IMR-90 (cell line): ENCODE data around the gene C1QTNF12. TPM values are rescaled to one million over a fixed set of nuclear protein-coding genes. Genes with fewer than 3 reads are reported as not detected.
A peak's percentile ranks its signal among the peaks of the same experiment; 100 is the strongest.

ENCODE experiments used
- ATAC-seq: fragments of 200-7000 bp; cut with Tn5 transposase; 2 replicates; pipeline ENCODE4 v1.9.1; 2020; ENCODE audit warnings: low read depth, mild to moderate bottlenecking, moderate library complexity
- BruUV-seq: library from RNA; stranded (reverse); fragments of 400-500 nt; replicated peaks from 2 replicates; lab custom pipeline; 2021; lab: Mats Ljungman, UMichigan
- CTCF ChIA-PET: fragments of 300-600 bp; formaldehyde crosslinking; extraction: SDS; loops from one replicate; lab custom pipeline; 2021; ENCODE audit warnings: antibody characterized with exemption; lab: Yijun Ruan, JAX
- POLR2A ChIA-PET: fragments of 300-600 bp; sonication (Branson Sonifier 250); formaldehyde crosslinking; loops from one replicate; lab custom pipeline; 2022; ENCODE audit warnings: antibody characterized with exemption; ENCODE audit not compliant: unreplicated experiment; lab: Charles Lee
- DNase-seq: peaks from one replicate; pipeline ENCODE4 v3.0.0; 2013
- H2AFZ ChIP-seq: replicated peaks from 2 replicates; pipeline ENCODE3; 2013; ENCODE audit warnings: low read length, mild to moderate bottlenecking; ENCODE audit not compliant: poor library complexity
- H2AK5ac ChIP-seq: 2 replicates; pipeline ENCODE4 v1.6.1; 2013; ENCODE audit warnings: low read depth, low read length, inconsistent platforms
- H2AK9ac ChIP-seq: replicated peaks from 2 replicates; pipeline ENCODE3; 2013; ENCODE audit warnings: mild to moderate bottlenecking, low read depth, low read length, moderate library complexity; ENCODE audit not compliant: poor library complexity
- H2BK120ac ChIP-seq: 2 replicates; pipeline ENCODE4 v1.6.1; 2013; ENCODE audit warnings: low read depth, low read length, inconsistent platforms
- H2BK15ac ChIP-seq: 3 replicates; pipeline ENCODE4 v1.6.1; 2013; ENCODE audit warnings: low read depth, low read length, inconsistent platforms
- H2BK20ac ChIP-seq: 2 replicates; pipeline ENCODE4 v1.6.1; 2013; ENCODE audit warnings: low read depth, mild to moderate bottlenecking, inconsistent platforms, low read length, moderate library complexity
- H2BK5ac ChIP-seq: 2 replicates; pipeline ENCODE4 v1.6.1; 2013; ENCODE audit warnings: mild to moderate bottlenecking, low read depth, low read length, inconsistent platforms; ENCODE audit not compliant: poor library complexity, severe bottlenecking
- H3K14ac ChIP-seq: replicated peaks from 2 replicates; pipeline ENCODE4 v1.6.1; 2013; ENCODE audit warnings: low read depth, low read length, inconsistent platforms
- H3K18ac ChIP-seq: 2 replicates; pipeline ENCODE4 v1.6.1; 2013; ENCODE audit warnings: low read depth, low read length, control low read depth
- H3K23ac ChIP-seq: 2 replicates; pipeline ENCODE4 v1.6.1; 2013; ENCODE audit warnings: low read depth, low read length, inconsistent platforms
- H3K27ac ChIP-seq: 2 replicates; pipeline ENCODE4 v1.5.1; 2013; ENCODE audit warnings: mild to moderate bottlenecking, control low read depth, low read length; ENCODE audit not compliant: insufficient read depth
- H3K27me3 ChIP-seq: 2 replicates; pipeline ENCODE4 v1.6.1; 2013; ENCODE audit warnings: low read length; ENCODE audit not compliant: control insufficient read depth, insufficient read depth
- H3K36me3 ChIP-seq: 2 replicates; pipeline ENCODE4 v1.6.1; 2013; ENCODE audit warnings: low read length, mixed read lengths; ENCODE audit not compliant: control insufficient read depth, insufficient read depth
- H3K4ac ChIP-seq: 2 replicates; pipeline ENCODE4 v1.6.1; 2013; ENCODE audit warnings: low read depth, low read length, inconsistent platforms
- H3K4me1 ChIP-seq: 2 replicates; pipeline ENCODE4 v1.6.1; 2013; ENCODE audit warnings: low read length, mixed read lengths; ENCODE audit not compliant: control insufficient read depth, insufficient read depth
- H3K4me2 ChIP-seq: 2 replicates; pipeline ENCODE4 v1.6.1; 2013; ENCODE audit warnings: low read depth, mild to moderate bottlenecking, control low read depth, low read length, moderate library complexity
- H3K4me3 ChIP-seq: 2 replicates; pipeline ENCODE4 v1.5.1; 2013; ENCODE audit warnings: low read depth, mild to moderate bottlenecking, control low read depth, low read length, moderate library complexity; ENCODE audit not compliant: insufficient read depth
- H3K56ac ChIP-seq: 2 replicates; pipeline ENCODE4 v1.6.1; 2013; ENCODE audit warnings: low read length, inconsistent platforms; ENCODE audit not compliant: insufficient read depth; ENCODE audit errors: extremely low read depth
- H3K79me1 ChIP-seq, 2 experiments: 2 replicates each; pipeline ENCODE4 v1.6.1; 2013; ENCODE audit warnings: low read length in 2 of 2, inconsistent platforms in 1 of 2, low read depth in 1 of 2
- H3K9ac ChIP-seq: 2 replicates; pipeline ENCODE4 v1.6.1; 2013; ENCODE audit warnings: low read depth, low read length, control low read depth
- H3K9me1 ChIP-seq: 2 replicates; pipeline ENCODE4 v1.6.1; 2013; ENCODE audit warnings: low read length, inconsistent platforms; ENCODE audit not compliant: insufficient read depth
- H3K9me3 ChIP-seq: 2 replicates; pipeline ENCODE4 v1.6.1; 2013; ENCODE audit warnings: low read length; ENCODE audit not compliant: control insufficient read depth, insufficient read depth
- H4K20me1 ChIP-seq: 2 replicates; pipeline ENCODE4 v1.6.1; 2013; ENCODE audit warnings: low read length, inconsistent platforms; ENCODE audit not compliant: insufficient read depth
- H4K5ac ChIP-seq: 2 replicates; pipeline ENCODE4 v1.6.1; 2013; ENCODE audit warnings: mild to moderate bottlenecking, low read depth, low read length, control low read depth
- H4K8ac ChIP-seq, 2 experiments: 2 replicates each; pipeline ENCODE4 v1.6.1; 2013; ENCODE audit warnings: low read depth in 2 of 2, low read length in 2 of 2, control low read depth in 1 of 2, inconsistent platforms in 1 of 2
- H4K91ac ChIP-seq: 2 replicates; pipeline ENCODE4 v1.6.1; 2013; ENCODE audit warnings: low read depth, low read length, inconsistent platforms; ENCODE audit not compliant: insufficient read depth
- BHLHE40 ChIP-seq: fragments of 150-350 bp; IDR thresholded peaks from 2 replicates; pipeline ENCODE4 v1.6.1; 2016; ENCODE audit warnings: mild to moderate bottlenecking, low read depth, low read length
- CEBPB ChIP-seq: IDR thresholded peaks from 2 replicates; pipeline ENCODE4 v1.6.1; 2012; ENCODE audit warnings: low read depth, low read length, improper control_type of control experiment
- CHD1 ChIP-seq: IDR thresholded peaks from 2 replicates; pipeline ENCODE4 v1.6.1; 2012; ENCODE audit warnings: low read depth, low read length, improper control_type of control experiment
- CTCF ChIP-seq: conservative IDR thresholded peaks from 2 replicates; pipeline ENCODE4 v1.5.1; 2012; ENCODE audit warnings: mild to moderate bottlenecking, low read depth, low read length, improper control_type of control experiment
- ELK1 ChIP-seq: fragments of 150-350 bp; IDR thresholded peaks from 2 replicates; pipeline ENCODE4 v1.6.1; 2016; ENCODE audit warnings: low read depth, mild to moderate bottlenecking, low read length, moderate library complexity, borderline replicate concordance
- FOS ChIP-seq: fragments of 150-350 bp; IDR thresholded peaks from 2 replicates; pipeline ENCODE4 v1.6.1; 2016; ENCODE audit warnings: low read depth, low read length
- MAZ ChIP-seq: IDR thresholded peaks from 2 replicates; pipeline ENCODE4 v1.6.1; 2012; ENCODE audit warnings: low read depth, mild to moderate bottlenecking, low read length, improper control_type of control experiment, moderate library complexity, borderline replicate concordance
- MXI1 ChIP-seq: IDR thresholded peaks from 2 replicates; pipeline ENCODE4 v1.6.1; 2012; ENCODE audit warnings: low read depth, mild to moderate bottlenecking, low read length, moderate library complexity, borderline replicate concordance
- NFE2L2 ChIP-seq: fragments of 150-350 bp; IDR thresholded peaks from 2 replicates; pipeline ENCODE4 v1.6.1; 2016; ENCODE audit warnings: low read depth, mild to moderate bottlenecking, low read length
- POLR2A ChIP-seq: IDR thresholded peaks from 2 replicates; pipeline ENCODE4 v1.6.1; 2012; ENCODE audit warnings: mild to moderate bottlenecking, low read depth, low read length
- RCOR1 ChIP-seq: IDR thresholded peaks from 2 replicates; pipeline ENCODE4 v1.6.1; 2012; ENCODE audit warnings: mild to moderate bottlenecking, low read length, improper control_type of control experiment; ENCODE audit not compliant: insufficient replicate concordance
- RFX5 ChIP-seq: IDR thresholded peaks from 2 replicates; pipeline ENCODE4 v1.8.0; 2012; ENCODE audit warnings: low read depth, mild to moderate bottlenecking, low read length, moderate library complexity
- SMC3 ChIP-seq: fragments of 150-350 bp; IDR thresholded peaks from 2 replicates; pipeline ENCODE4 v1.6.1; 2016; ENCODE audit warnings: low read depth, mild to moderate bottlenecking, antibody characterized with exemption, low read length, moderate library complexity
- USF2 ChIP-seq: fragments of 150-350 bp; IDR thresholded peaks from 2 replicates; pipeline ENCODE4 v1.6.1; 2017; ENCODE audit warnings: mild to moderate bottlenecking, antibody characterized with exemption, low read length, low read depth
- WGBS, 2 experiments: methylation state at CpG; one replicate each; pipeline versions ENCODE4 v1.1.5 to v1.1.7; 2013; ENCODE audit warnings: missing lambda C conversion rate in 2 of 2; ENCODE audit not compliant: insufficient read length in 1 of 2; ENCODE audit errors: extremely low coverage in 2 of 2; 5-methylcytosine and 5-hydroxymethylcytosine counted together
- dilution Hi-C: fragments of 300-500 bp; cut with HindIII; formaldehyde crosslinking; loops from one replicate; pipeline ENCODE4 v1.14.3; 2018; ENCODE audit warnings: low sequenced_read_pairs; ENCODE audit not compliant: unreplicated experiment
- in situ Hi-C: fragments of 300-500 bp; cut with MboI; formaldehyde crosslinking; loops from 3 replicates; pipeline ENCODE4 v1.14.3; 2019; ENCODE audit warnings: low sequenced_read_pairs, inconsistent platforms, mixed read lengths
- intact Hi-C: fragments of 100-400 bp; cut with micrococcal nuclease; formaldehyde crosslinking; loops from 2 replicates; pipeline ENCODE4 v1.10.0; 2022
- polyA plus RNA-seq, 3 experiments: library from polyadenylated mRNA; depleted of rRNA; stranded (reverse); fragments of >200 nt; gene quantifications; 2 replicates each; pipeline ENCODE4 v1.2.3, GENCODE V29; 2012; ENCODE audit warnings: low replicate concordance in 1 of 3
- total RNA-seq: library from RNA; depleted of rRNA; stranded (reverse); fragments of >200 nt; gene quantifications from 2 replicates; pipeline ENCODE4 v1.2.3, GENCODE V29; 2012

C1QTNF12 gene
- total and polyA plus RNA-seq, 2 of the 4 experiments (the other 2 are of a cell fraction): 0.36 to 1.1 TPM

- 57% methylated on average over 12 of the region's 23 CpGs; no CpG with 5 or more reads in 1 of the 2 experiments for WGBS, 2 experiments
- dilution Hi-C loops (no loop called here), intact Hi-C loops (no loop called here), in situ Hi-C loops (no loop called here)
- peaks cover 2% of the 10 kb centered on the region; the same call in 1 of the 2 replicates for H3K36me3 ChIP-seq
- peaks cover 17% of the 10 kb centered on the region for H3K4me1 ChIP-seq
- H2AFZ ChIP-seq: peak overlapping the region; percentile 23
- CTCF ChIA-PET: no interaction called here
- DNase-seq (no peak), ATAC-seq (peak; percentile 12; the same call in 1 of the 2 replicates)
- no peak overlapping the region for H2BK5ac ChIP-seq
- no peak overlapping the region for H3K23ac ChIP-seq
- no peaks in the 10 kb centered on the region for H3K27me3 ChIP-seq
- BruUV-seq: no TSS peak
- H3K14ac ChIP-seq: no peak overlapping the region
- peak overlapping the region in 1 of 2 experiments; percentile 4; a peak in 1 of 4 replicates for H4K8ac ChIP-seq
- H4K5ac ChIP-seq: peak overlapping the region; percentile 43; the same call in 1 of the 2 replicates
- 0 out of 2 replicates have a peak overlapping the region, but pooled peaks have one; percentile 4 for H2BK120ac ChIP-seq
- POLR2A ChIA-PET: no interaction called here
- no peaks in the 10 kb centered on the region for H3K9me1 ChIP-seq
- H3K9ac ChIP-seq: no peak overlapping the region
- H3K79me1 ChIP-seq: peaks cover 0 to 5% of the 10 kb centered on the region in 2 experiments; a peak in 1 of 4 replicates
- H3K4me3 ChIP-seq: no peak overlapping the region
- H4K20me1 ChIP-seq: no peaks in the 10 kb centered on the region
- no peak overlapping the region for H2BK20ac ChIP-seq
- H2BK15ac ChIP-seq: no peak overlapping the region
- no peak overlapping the region for H3K4ac ChIP-seq
- H3K4me2 ChIP-seq: no peak overlapping the region
- TF ChIP-seq RCOR1 (no peak), FOS (no peak), USF2 (no peak), POLR2A (no peak), NFE2L2 (no peak), MAZ (no peak), CEBPB (no peak), CTCF (no peak), MXI1 (no peak), ELK1 (no peak), CHD1 (no peak), BHLHE40 (no peak), RFX5 (no peak), SMC3 (no peak)
- H2AK9ac ChIP-seq: no peak overlapping the region
- no peaks in the 10 kb centered on the region for H3K9me3 ChIP-seq
- H2AK5ac ChIP-seq: no peak overlapping the region
- no peak overlapping the region for H3K27ac ChIP-seq
- H3K56ac ChIP-seq: no peak overlapping the region
- H3K18ac ChIP-seq: no peak overlapping the region
- H4K91ac ChIP-seq: no peak overlapping the region
These were observed 5.5 kb downstream of the C1QTNF12 start for GRCh38 chr1:1240822-1241587.
